Measurements from ENCODE around the gene EFTUD2. TPM values are rescaled to one million over a fixed set of nuclear protein-coding genes. Genes with fewer than 3 reads are reported as not detected.

EFTUD2 gene
- polyA plus RNA-seq, 3 donors: 82.9 to 144 (median 104) TPM

DNA sequence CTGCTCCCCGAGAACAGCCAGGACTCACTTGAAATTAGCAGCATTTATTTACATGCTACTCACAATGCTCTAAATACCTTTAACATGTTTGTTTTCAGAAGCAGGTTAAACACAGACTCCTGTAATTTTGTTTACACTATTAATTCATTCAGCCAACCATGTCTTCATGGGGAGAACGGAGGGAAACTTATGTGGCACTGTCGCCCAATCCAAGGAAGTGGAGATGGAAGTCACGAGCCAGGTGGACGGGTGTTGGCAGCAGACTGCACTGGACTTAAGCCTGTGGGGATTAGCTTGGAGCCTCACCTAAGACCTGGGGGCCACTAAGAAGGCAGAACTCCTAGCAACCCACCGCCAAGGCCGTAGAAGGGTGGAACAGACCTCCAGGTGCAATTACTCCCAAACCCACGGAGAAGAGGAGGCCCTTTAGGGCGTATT, 24.9 kb upstream of the EFTUD2 start:
- H3K27ac Mint-ChIP-seq: peak overlapping the region in 1 of 7 donors; percentile 71

DNA sequence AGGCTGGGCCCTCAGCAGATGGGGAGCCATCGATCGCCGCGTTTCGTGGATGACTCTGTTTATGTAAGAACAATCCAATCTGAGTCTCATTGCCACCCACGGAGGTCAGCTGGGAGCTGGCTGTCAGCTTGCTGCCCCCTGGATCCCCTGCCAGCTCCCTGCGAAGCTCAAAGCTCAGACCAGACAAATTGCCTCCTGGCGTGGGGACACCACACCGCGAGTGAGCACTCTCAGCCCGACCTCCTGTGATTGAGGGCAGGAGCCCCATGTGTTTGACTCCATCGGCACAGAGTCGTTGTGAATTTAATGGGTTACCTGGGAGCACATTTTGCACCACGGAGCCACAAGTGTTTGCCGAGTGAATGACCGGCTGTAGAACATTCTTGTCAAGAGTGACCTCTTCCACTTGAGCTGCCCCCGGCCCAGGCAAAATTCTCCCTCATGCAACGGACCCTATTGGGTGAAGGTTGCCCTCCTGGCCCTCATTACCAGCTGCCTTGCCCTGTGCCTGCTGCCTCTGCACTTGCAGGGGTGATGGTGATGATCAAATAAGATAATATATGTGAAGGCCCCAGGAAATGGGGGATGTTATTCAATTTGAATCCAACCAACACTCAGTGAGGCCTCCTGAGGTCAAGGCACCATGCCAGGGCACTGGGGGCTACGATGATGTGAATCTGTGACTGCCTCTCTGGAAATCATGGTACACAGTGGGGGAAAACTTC, 23.7 kb upstream of the EFTUD2 start:
- Histone ChIP-seq H3K9ac (ENCODE audit: insufficient read depth, low read length, poor library complexity, severe bottlenecking) (no peak overlapping the region), H3K4me3 (replicated peaks in 1 of 3; ENCODE audit: low read depth in 2 of 3, low read length in 3 of 3) (no peak overlapping the region), H4K20me1 (ENCODE audit: insufficient read depth, low read length) (no peaks in the 10 kb centered on the region), H2AFZ (ENCODE audit: insufficient read depth, low read depth, low read length, poor library complexity, severe bottlenecking) (no peak overlapping the region), H3K27me3 (ENCODE audit: control insufficient read depth in 2 of 2, insufficient read depth in 2 of 2, low read length in 2 of 2) (peaks cover 6 to 15% of the 10 kb centered on the region in 2 donors), H3K27ac (ENCODE audit: low read depth in 1 of 2, low read length in 2 of 2) (no peak overlapping the region), H3K4me1 (ENCODE audit: control insufficient read depth in 1 of 2, insufficient read depth in 2 of 2, low read length in 2 of 2) (no peaks in the 10 kb centered on the region), H3K36me3 (replicated peaks in 1 of 2; ENCODE audit: control insufficient read depth in 1 of 2, insufficient read depth in 2 of 2, low read length in 2 of 2) (peaks cover 20 to 23% of the 10 kb centered on the region in 2 donors), H3K9me3 (replicated peaks in 1 of 2; ENCODE audit: control insufficient read depth in 1 of 2, insufficient read depth in 1 of 2, low read length in 2 of 2) (no peaks in the 10 kb centered on the region), H3K79me2 (ENCODE audit: insufficient read depth, low read length) (no peaks in the 10 kb centered on the region), H3K4me2 (replicated peaks; ENCODE audit: extremely low read depth, low read length, poor library complexity, severe bottlenecking) (no peak overlapping the region)
- Mint-ChIP-seq H3K4me1 (no peaks in the 10 kb centered on the region), H3K9me3 (peaks cover 0 to 3% (median 0%) of the 10 kb centered on the region in 7 donors), H3K27me3 (ENCODE audit: low read depth in 3 of 3) (peaks cover 22 to 30% (median 23%) of the 10 kb centered on the region in 3 donors), H3K4me3 (no peak overlapping the region), H3K36me3 (peaks cover 21 to 35% of the 10 kb centered on the region in 2 donors), H3K27ac (no peak overlapping the region)
- TF ChIP-seq, protein P1, sequence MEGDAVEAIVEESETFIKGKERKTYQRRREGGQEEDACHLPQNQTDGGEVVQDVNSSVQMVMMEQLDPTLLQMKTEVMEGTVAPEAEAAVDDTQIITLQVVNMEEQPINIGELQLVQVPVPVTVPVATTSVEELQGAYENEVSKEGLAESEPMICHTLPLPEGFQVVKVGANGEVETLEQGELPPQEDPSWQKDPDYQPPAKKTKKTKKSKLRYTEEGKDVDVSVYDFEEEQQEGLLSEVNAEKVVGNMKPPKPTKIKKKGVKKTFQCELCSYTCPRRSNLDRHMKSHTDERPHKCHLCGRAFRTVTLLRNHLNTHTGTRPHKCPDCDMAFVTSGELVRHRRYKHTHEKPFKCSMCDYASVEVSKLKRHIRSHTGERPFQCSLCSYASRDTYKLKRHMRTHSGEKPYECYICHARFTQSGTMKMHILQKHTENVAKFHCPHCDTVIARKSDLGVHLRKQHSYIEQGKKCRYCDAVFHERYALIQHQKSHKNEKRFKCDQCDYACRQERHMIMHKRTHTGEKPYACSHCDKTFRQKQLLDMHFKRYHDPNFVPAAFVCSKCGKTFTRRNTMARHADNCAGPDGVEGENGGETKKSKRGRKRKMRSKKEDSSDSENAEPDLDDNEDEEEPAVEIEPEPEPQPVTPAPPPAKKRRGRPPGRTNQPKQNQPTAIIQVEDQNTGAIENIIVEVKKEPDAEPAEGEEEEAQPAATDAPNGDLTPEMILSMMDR (IDR thresholded peaks at IDR 0.05): no peak
- DNase-seq: no peak
- 78% methylated on average over 16 of the region's 19 CpGs for whole genome bisulfite sequencing (ENCODE audit: insufficient coverage)
- intact Hi-C loops (cut with micrococcal nuclease): loop anchor here (5.0 to 10.0 kb wide), 2 partner anchors 99 to 172 kb away; no protein-coding TSS in a partner anchor

More for the DNA sequence above, 24.9 kb upstream of the EFTUD2 start:
- H2AFZ ChIP-seq (ENCODE audit: insufficient read depth, low read depth, low read length, poor library complexity, severe bottlenecking): no peak overlapping the region
- no peak overlapping the region for H3K4me3 Mint-ChIP-seq
- no peaks in the 10 kb centered on the region for H3K4me1 ChIP-seq (ENCODE audit: control insufficient read depth in 1 of 2, insufficient read depth in 2 of 2, low read length in 2 of 2)
- peaks cover 31 to 47% of the 10 kb centered on the region in 2 donors for H3K36me3 Mint-ChIP-seq
- H3K4me3 ChIP-seq (replicated peaks in 1 of 3; ENCODE audit: low read depth in 2 of 3, low read length in 3 of 3): no peak overlapping the region
- intact Hi-C loops (cut with micrococcal nuclease): loop anchor here (5.0 to 10.0 kb wide), 2 partner anchors 98 to 171 kb away; no protein-coding TSS in a partner anchor
- no peak overlapping the region for H3K4me2 ChIP-seq (replicated peaks; ENCODE audit: extremely low read depth, low read length, poor library complexity, severe bottlenecking)
- H3K79me2 ChIP-seq (ENCODE audit: insufficient read depth, low read length): no peaks in the 10 kb centered on the region
- H3K4me1 Mint-ChIP-seq: no peaks in the 10 kb centered on the region
- TF ChIP-seq, protein P1 (IDR thresholded peaks at IDR 0.05): no peak
- H3K27ac ChIP-seq (ENCODE audit: low read depth in 1 of 2, low read length in 2 of 2): no peak overlapping the region
- H3K9ac ChIP-seq (ENCODE audit: insufficient read depth, low read length, poor library complexity, severe bottlenecking): no peak overlapping the region
- H4K20me1 ChIP-seq (ENCODE audit: insufficient read depth, low read length): no peaks in the 10 kb centered on the region
- 90% methylated on average over 8 of the region's 9 CpGs for WGBS (ENCODE audit: insufficient coverage)
- peaks cover 18 to 30% (median 20%) of the 10 kb centered on the region in 3 donors for H3K27me3 Mint-ChIP-seq (ENCODE audit: low read depth in 3 of 3)
- peaks cover 32 to 36% of the 10 kb centered on the region in 2 donors for H3K36me3 ChIP-seq (replicated peaks in 1 of 2; ENCODE audit: control insufficient read depth in 1 of 2, insufficient read depth in 2 of 2, low read length in 2 of 2)
- H3K9me3 Mint-ChIP-seq: peaks cover 0 to 3% (median 0%) of the 10 kb centered on the region in 7 donors
- no peaks in the 10 kb centered on the region for H3K9me3 ChIP-seq (replicated peaks in 1 of 2; ENCODE audit: control insufficient read depth in 1 of 2, insufficient read depth in 1 of 2, low read length in 2 of 2)
- DNase-seq: no peak
- H3K27me3 ChIP-seq (ENCODE audit: control insufficient read depth in 2 of 2, insufficient read depth in 2 of 2, low read length in 2 of 2): peaks cover 6 to 15% of the 10 kb centered on the region in 2 donors

Data from CD14-positive monocyte (primary cell).